GM12891 (cell line): Measurements from ENCODE around the gene DLX2.

Experiments
- POLR2A ChIP-seq: IDR thresholded peaks from 2 replicates; pipeline ENCODE4 v1.6.1; 2011; ENCODE audit warnings: low read depth, low read length, control low read depth
- POLR2AphosphoS5 ChIP-seq: IDR thresholded peaks from 2 replicates; pipeline ENCODE4 v1.6.1; 2011; ENCODE audit warnings: low read depth, low read length, control low read depth
- POU2F2 ChIP-seq: IDR thresholded peaks from 2 replicates; pipeline ENCODE4 v1.6.1; 2011; ENCODE audit warnings: low read depth, mild to moderate bottlenecking, control low read depth, low read length, moderate library complexity
- TAF1 ChIP-seq: IDR thresholded peaks from 2 replicates; pipeline ENCODE4 v1.6.1; 2011; ENCODE audit warnings: low read depth, low read length, control low read depth

GRCh38 chr2:172091000-172091641, 11.6 kb downstream of the DLX2 start:
- TF ChIP-seq POLR2A, result no peak
- TF ChIP-seq POLR2AphosphoS5, result no peak
- TF ChIP-seq TAF1, result no peak
- TF ChIP-seq POU2F2, result no peak
